K562 (cell line): ENCODE data around the gene DOCK7. TPM values are rescaled to one million over a fixed set of nuclear protein-coding genes. Genes with fewer than 3 reads are reported as not detected.
A peak's percentile ranks its signal among the peaks of the same experiment; 100 is the strongest.

ENCODE experiments used
- AFF4 ChIP-seq: sonication (generic); formaldehyde crosslinking; IDR thresholded peaks from 2 replicates; pipeline ENCODE4 v1.8.0; 2023; ENCODE audit warnings: mild to moderate bottlenecking, missing genetic modification reagents
- FOXA3 ChIP-seq, 2 experiments: fragments of 450-650 bp in 1 of 2; sonication (generic) in 1 of 2; formaldehyde crosslinking; IDR thresholded peaks in 1 of 2; conservative IDR thresholded peaks in 1 of 2; 2 replicates each; pipeline versions ENCODE4 v1.4.0 to v1.8.0; 2020 to 2022; ENCODE audit warnings: mild to moderate bottlenecking in 2 of 2, missing genetic modification reagents in 1 of 2
- JUN ChIP-seq, 2 experiments: sonication (generic) in 1 of 2; formaldehyde crosslinking in 1 of 2; IDR thresholded peaks; 2 replicates each; pipeline versions ENCODE4 v1.6.1 to v1.8.0; 2012 to 2022; ENCODE audit warnings: borderline replicate concordance in 2 of 2, mild to moderate bottlenecking in 2 of 2, improper control_type of control experiment in 1 of 2, low read depth in 1 of 2, low read length in 1 of 2, missing genetic modification reagents in 1 of 2
- JUNB ChIP-seq: fragments of 450-650 bp; formaldehyde crosslinking; conservative IDR thresholded peaks from 2 replicates; pipeline ENCODE4 v1.4.0; 2020; ENCODE audit warnings: mild to moderate bottlenecking
- MLLT1 ChIP-seq, 2 experiments: fragments of 450-650 bp; IDR thresholded peaks; 2 replicates each; pipeline ENCODE4 v1.6.1; 2016
- NR3C1 ChIP-seq: sonication (generic); formaldehyde crosslinking; IDR thresholded peaks from 2 replicates; pipeline ENCODE4 v1.8.1; 2022; ENCODE audit warnings: missing genetic modification reagents
- SRSF1 ChIP-seq: fragments of 200-400 bp; formaldehyde crosslinking; IDR thresholded peaks from 2 replicates; pipeline ENCODE4 v1.6.1; 2017; ENCODE audit warnings: mild to moderate bottlenecking, low read depth, low read length, moderate library complexity
- THAP12 ChIP-seq: fragments of 250-450 bp; sonication (Bioruptor Pico); IDR thresholded peaks from 2 replicates; pipeline ENCODE4 v1.9.0; 2021; ENCODE audit warnings: mild to moderate bottlenecking, inconsistent platforms
- UBTF ChIP-seq, 2 experiments: IDR thresholded peaks; 2 replicates each; pipeline ENCODE4 v1.6.1; 2012; ENCODE audit warnings: improper control_type of control experiment in 2 of 2, low read depth in 2 of 2, low read length in 2 of 2, borderline replicate concordance in 1 of 2
- ZNF274 ChIP-seq: IDR thresholded peaks from 2 replicates; pipeline ENCODE4 v1.6.1; 2011; ENCODE audit warnings: low read depth, mild to moderate bottlenecking, low read length, moderate library complexity, borderline replicate concordance
- polyA plus RNA-seq, 8 experiments: library from polyadenylated mRNA; depleted of rRNA in 4 of 8; stranded (reverse) in 5 of 8; unstranded in 3 of 8; fragments of >200 nt; fragmentation: Nextera tagmentation in 2 of 8; fragmentation: Illumina TruSeq in 1 of 8; extraction: Ambion mirVana in 2 of 8; extraction: Trizol in 1 of 8; gene quantifications; 2 replicates each; pipeline versions ENCODE4 v1.2.1 to v1.2.3, GENCODE V29; 2011 to 2014; ENCODE audit warnings: inconsistent platforms in 1 of 8, missing spikeins in 1 of 8
- total RNA-seq, 7 experiments: library from RNA; depleted of rRNA in 6 of 7; stranded (reverse); fragments of >200 nt in 6 of 7; fragmentation: Illumina TruSeq in 2 of 7; extraction: Trizol in 2 of 7; gene quantifications; 2 replicates each; pipeline versions ENCODE4 v1.2.1 to v1.2.3, GENCODE V29; 2011 to 2021; ENCODE audit warnings: low replicate concordance in 1 of 7
- TF ChIP-seq, protein P1 (sequence below): sonication (generic); formaldehyde crosslinking; IDR thresholded peaks from 2 replicates; pipeline ENCODE4 v1.8.0; 2022; ENCODE audit warnings: mild to moderate bottlenecking, missing genetic modification reagents

DOCK7 gene
- total and polyA plus RNA-seq, 9 of the 15 experiments (the other 6 are each of a cell fraction or from before 2014, with no cell fraction given) = 4.9 to 35.1 (median 12.6) TPM

GRCh38 chr1:62437273-62437940, 250.8 kb downstream of the DOCK7 start (continued):
- 0 out of 4 replicates have a peak, but pooled peaks of 1 of the 2 experiments have one; percentile 1 for TF ChIP-seq MLLT1 (IDR thresholded peaks at IDR 0.05)
- 0 out of 2 replicates have a peak, but pooled peaks have one; percentile 36 for TF ChIP-seq NR3C1 (CRISPR knock-in tag)
- TF ChIP-seq FOXA3 (CRISPR knock-in tag; conservative IDR thresholded peaks at IDR 0.05 in 1 of 2, IDR thresholded peaks at IDR 0.05 in 1 of 2) = no peak
- no peak for TF ChIP-seq JUN (IDR thresholded peaks at IDR 0.05; ENCODE audit: borderline replicate concordance, low read depth, low read length)
- TF ChIP-seq JUN (CRISPR knock-in tag; IDR thresholded peaks at IDR 0.05; ENCODE audit: borderline replicate concordance) = peak; percentile 45; the same call in 1 of the 2 replicates
- TF ChIP-seq JUNB (CRISPR knock-in tag) = no peak
- TF ChIP-seq AFF4 (CRISPR knock-in tag) = 0 out of 2 replicates have a peak, but pooled peaks have one; percentile 24
- 0 out of 4 replicates have a peak, but pooled peaks have one; percentile 48 to 52 for TF ChIP-seq UBTF (IDR thresholded peaks at IDR 0.05; ENCODE audit: borderline replicate concordance in 1 of 2, low read depth in 2 of 2, low read length in 2 of 2)
- TF ChIP-seq ZNF274 = no peak
- TF ChIP-seq SRSF1 = no peak
- no peak for TF ChIP-seq THAP12 (CRISPR knock-in tag)
- TF ChIP-seq, protein P1, sequence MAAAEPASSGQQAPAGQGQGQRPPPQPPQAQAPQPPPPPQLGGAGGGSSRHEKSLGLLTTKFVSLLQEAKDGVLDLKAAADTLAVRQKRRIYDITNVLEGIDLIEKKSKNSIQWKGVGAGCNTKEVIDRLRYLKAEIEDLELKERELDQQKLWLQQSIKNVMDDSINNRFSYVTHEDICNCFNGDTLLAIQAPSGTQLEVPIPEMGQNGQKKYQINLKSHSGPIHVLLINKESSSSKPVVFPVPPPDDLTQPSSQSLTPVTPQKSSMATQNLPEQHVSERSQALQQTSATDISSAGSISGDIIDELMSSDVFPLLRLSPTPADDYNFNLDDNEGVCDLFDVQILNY (CRISPR knock-in tag) = 0 out of 2 replicates have a peak, but pooled peaks have one; percentile 8
